DMS153 (cell line): Measurements from ENCODE around the gene PRKCSH.
"Not testable (repeated sequence)": the region's sequence is repeated elsewhere in the genome, so short reads cannot be mapped to it uniquely, and the experiment has no call there.

Experiments
- DNase-seq: peaks from one replicate; lab custom pipeline; 2025; lab: John Stamatoyannopoulos, UW

PRKCSH gene

DNA sequence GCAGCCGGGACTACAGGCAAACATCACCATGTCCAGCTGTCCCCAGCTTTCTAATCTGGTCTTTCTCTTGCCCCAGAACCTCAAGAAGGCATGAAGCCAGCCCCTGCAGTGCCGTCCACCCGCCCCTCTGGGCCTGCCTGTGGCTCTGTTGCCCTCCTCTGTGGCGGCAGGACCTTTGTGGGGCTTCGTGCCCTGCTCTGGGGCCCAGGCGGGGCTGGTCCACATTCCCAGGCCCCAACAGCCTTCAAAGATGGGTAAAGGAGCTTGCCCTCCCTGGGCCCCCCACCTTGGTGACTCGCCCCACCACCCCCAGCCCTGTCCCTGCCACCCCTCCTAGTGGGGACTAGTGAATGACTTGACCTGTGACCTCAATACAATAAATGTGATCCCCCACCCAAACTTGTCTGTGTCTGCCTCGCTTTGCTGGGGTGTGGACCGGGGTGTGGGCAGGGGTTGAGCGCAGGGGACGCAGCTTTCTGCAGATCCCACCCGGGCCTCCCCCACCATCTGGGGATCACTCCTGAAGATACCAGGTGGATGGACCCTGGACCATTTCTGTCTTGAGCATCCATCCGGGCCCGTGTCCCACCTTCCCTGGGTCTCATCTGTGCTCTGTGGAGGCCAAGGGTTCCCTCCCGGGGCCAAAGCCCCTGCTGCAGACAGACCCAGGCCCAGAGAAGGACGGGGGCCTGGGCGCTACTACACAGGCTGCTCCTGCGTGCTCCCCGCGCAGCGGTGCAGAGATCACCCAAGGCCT is 15.3 kb downstream of the PRKCSH start:
- DNase-seq = no peak

DNA sequence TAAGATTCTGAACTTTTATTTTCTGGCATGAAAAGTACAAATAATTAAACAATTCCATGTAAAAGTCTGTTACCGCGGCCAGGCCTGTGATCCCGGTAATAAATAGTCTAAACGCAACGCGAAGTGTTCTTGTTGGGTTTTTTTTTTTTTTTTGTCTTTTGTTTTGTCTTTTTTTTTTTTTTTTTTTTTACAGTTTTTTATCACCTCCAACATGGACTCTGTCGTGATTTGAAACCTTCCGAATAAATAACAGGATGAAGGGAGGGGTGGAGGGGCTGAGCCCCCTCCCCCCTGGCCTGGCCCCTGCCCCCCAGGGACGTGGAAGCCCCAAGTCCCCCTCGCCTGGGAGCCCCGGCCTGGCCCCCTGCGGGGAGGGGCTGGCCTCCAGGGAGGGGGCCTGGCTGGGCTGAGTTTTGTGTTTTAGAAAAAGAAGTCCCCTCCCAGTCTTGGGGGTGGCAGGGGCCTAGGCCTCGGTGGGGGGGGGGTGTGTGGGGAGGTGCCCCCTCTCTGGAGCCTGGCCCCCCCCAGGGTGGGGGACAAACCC is 16.0 kb downstream of the PRKCSH start:
- no peak for DNase-seq

DNA sequence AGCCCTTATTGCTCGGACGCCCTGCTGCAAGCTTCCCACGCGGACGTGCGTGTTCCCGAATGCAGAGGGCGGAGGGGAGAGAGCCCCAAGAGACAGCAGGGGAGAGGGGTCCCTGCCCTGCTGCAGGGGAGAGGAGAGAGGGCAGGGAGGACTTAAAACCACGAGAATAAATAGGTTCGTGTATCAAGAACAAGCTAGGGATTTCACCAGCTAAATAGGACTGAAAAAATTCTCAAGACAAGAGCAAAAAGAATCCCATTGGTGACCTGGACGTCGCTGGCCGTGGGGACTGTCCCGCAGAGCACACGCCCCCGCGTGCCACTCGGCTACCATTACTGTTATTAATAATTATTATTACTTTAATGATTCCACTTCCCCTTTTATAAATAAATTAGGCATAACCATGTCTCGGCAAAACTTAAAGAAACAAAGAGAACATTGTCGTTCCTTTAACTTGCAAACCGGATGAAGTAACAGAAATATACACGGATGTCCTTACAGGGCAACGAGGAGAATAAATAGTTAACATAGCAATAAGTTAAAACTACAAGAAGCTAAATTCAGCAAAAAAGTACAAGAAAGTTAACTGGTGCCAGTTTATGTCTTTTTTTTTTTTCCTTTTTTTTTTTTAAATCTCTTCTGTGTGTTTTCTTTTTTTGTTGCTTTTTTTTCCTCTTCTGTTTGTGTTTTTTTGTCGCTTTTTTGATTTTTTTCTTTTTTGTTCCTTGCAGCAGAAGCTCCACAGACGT is 16.6 kb downstream of the PRKCSH start:
- no peak for DNase-seq

DNA sequence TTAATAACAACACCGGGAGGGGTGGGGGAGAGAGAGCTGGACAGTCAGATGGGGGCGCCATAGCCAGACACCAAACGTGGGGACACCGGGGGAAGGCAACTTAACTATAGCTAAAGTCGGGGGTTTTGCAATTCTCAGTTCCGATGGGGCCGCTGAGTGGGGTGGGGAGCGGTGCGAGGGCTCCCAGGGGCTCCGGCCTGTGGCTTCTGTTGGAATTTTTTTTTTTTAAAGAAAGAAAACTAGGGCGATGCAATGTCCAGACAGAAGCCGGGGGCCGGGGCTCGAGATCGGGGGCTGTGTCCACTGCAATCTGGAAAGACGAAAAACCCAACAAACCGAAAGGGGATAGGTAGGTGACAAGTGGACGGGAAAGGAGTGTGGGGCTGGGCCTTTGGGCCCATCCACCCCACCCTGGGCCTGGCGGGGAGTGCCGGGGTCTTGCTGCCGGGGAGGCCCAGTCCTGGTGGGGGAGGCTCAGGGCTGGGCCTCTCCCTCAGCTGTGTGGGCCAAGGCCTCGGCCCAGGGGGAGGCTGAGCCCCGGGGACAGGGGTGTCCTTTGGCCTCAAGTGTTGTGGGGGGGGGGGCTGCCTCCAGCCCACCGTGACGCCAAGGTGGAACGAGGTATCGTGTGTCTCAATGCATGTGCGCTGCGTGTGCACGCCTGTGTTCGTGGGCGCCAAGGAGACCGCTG is 17.3 kb downstream of the PRKCSH start:
- no peak for DNase-seq

DNA sequence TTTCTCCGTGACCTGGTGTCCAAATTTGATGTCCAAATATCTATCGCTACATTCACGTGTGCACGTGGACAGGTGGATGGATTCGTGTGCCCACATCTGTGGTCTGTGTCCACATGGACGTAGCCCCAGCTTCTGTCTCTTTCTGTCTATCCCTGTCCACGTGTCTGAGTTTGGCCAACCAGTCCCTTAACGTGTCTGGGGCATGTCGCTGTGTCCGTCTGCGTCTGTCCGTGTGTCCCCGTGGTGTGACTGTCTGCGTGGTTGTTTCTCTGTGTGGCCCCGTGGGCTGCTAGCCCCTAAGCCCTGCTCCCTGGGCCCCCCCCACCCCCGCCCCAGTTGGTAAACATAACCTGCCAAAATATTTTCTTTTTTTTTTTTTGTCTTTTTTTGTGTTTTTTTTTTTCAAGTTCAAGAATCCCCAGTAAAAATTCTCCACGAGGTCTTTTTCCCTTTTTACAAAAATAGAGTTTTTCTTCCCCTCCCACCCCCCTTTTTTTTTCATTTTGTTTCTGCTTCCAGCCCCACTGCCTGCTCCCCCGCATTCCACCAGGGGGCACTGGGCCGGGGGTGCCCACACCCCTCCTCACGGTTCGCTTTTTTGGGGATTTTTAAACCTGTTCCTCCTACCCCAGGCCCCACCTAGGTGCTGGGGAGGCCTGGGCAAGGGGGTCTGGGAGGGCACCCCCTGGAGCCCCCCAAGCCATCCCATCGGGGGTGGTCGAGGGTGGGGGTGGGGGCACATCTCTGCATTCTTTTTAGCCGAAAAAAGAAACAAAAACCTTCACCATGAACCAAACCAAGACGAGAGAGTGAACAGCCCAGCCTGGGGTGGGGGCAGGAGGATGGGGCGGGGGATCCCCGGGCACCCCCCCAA is 18.3 kb downstream of the PRKCSH start:
- DNase-seq = no peak

DNA sequence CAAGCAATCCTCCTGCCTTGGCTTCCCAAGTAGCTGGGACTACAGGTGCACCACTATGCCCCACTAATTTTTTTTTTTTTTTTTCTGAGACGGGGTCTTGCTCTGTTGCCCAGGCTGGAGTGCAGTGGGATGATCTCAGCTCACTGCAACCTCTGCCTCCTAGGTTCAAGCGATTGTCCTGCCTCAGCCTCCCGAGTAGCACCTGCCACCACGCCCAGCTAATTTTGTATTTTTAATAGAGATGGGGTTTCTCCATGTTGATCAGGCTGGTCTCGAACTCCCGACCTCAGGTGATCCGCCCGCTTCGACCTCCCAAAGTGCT is 19.8 kb downstream of the PRKCSH start:
- not testable (repeated sequence) for DNase-seq

DNA sequence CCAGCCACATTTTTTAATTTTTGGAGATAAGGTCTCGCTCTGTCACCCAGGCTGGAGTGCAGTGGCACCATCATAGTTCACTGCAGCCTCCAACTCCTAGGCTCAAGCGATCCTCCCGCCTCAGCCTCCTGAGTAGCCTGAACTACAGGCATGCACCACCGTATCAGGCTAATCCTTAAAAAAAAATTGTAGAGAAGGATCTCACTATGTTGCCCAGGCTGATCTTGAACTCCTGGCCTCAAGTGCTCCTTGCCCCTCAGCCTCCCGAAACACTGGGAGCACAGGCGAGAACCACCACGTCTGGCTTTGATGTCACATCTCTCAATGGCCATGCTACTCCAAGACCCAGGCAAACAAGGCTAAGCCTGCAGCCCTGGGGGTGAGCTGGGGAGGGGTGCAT is 21.2 kb downstream of the PRKCSH start:
- DNase-seq = no peak

DNA sequence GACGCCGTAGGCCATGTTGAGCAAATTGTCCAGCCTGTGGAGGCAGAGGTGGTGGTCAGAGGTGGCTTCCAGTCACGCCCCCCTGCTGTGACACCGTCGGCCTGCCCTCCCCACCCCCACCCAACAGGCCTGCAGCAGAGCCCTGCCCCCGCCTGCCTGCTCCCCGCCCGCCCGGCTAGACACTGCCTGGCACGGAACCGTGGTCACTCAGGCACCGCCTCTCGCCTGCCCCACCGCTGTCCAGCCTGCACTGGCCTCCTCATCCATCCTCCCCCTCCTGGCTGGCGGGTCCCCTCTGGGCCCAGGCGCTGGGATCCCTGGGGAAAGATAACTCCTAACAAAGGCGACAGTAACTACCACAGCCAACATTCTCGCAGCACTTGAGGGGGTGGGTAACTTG is 21.7 kb downstream of the PRKCSH start:
- no peak for DNase-seq

DNA sequence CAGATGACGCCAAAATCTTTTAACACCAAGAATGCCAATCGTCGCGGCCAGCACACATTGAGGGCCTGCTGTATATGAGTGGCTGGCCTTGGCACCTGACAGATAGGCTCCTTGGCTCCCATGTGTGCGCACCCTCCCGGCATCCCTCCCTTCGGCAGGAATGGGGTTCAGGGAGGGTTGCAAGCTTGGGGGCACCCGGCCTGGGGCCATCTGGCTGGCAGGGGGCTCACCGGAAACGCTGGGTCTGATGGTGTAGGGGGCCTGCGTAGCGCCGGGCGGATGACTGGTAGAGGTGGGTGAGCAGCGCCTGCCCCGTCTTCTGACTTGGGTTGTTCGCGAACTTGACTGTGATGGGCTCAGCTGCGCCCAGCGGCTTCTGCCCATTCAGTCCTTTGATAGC is 22.4 kb downstream of the PRKCSH start:
- no peak for DNase-seq

DNA sequence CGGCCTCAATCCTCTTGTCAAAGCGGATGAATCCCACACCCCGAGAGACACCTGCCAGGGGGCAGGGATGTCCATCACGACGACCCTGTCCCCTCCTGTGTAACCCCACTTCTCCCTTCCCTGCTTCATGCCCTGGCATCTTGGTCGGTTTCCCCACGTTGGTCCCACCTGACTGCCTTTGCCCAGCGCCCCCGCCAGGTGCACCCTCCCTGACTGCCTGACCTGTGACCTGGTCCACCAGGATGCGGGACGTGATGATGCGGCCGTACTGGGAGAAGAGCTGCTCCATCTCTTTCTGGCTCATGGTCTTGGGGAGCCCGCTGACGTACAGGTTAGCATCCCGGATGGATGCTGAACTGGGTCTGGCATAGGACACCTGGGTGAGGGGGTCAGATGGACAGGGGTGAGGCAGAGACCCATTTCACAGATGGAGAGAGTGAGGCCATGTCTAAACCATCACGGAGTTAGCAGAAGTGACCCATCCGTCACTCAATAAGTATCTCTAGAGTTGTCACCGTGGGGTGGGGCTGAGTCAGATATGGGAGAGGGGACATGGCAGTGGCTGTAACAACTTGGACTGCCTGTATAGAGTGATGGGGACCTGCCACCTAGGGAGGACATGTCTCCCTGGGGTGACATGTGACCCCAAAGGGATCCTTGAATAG is 22.9 kb downstream of the PRKCSH start:
- DNase-seq = no peak

DNA sequence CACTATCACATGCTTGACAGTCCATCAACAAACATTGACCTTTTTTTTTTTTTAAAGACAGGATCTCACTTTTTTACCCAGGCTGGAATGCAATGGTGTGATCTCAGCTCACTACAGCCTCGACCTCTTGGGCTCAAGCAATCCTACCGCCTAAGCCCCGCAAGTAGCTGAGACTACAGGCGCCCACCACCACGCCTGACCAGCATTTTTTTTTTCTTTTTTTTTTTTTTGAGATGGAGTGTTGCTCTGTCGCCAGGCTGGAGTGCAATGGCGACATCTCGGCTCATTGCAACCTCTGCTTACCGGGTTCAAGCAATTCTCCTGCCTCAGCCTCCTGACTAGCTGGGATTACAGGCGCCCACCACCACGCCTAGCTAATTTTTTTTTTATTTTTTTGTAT is 23.5 kb downstream of the PRKCSH start:
- DNase-seq = not testable (repeated sequence)

DNA sequence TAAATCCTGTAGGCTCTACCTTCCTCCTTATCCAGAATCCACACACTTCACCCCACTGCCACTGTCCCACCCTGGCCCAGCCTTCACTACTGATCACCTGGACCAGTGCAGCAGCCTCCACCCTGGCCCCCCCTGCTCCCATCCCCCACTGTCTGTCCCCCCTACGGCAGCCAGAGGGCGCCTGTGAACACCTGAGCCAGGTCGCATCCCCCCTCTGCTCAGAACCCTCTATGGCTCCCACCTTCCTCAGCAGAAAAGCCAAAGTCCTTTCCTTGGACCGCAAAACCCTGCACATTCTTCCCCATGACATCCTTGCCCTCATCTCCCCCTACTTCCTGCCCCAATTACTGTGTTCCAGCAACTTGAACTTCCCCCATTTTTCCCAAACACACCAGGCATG is 24.8 kb downstream of the PRKCSH start:
- no peak for DNase-seq

DNA sequence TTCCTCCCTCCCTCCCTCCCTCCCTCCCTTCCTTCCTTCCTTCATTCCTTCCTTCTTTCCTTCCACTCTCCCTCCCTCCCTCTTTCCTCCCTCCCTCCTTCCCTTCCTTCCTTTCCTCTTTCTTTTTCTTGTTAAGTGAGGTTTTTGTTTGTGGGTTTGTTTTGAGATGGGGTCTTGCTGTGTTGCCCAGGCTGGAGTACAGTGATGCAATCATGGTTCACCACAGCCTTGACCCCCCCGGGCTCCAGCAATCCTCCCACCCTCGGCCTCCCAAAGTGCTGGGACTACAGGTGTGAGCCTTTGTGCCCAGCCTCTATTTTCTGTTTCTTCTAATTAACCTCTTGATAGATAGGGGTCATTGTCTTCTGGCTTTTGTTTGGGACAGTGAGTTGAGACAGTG is 26.0 kb downstream of the PRKCSH start:
- no peak for DNase-seq

DNA sequence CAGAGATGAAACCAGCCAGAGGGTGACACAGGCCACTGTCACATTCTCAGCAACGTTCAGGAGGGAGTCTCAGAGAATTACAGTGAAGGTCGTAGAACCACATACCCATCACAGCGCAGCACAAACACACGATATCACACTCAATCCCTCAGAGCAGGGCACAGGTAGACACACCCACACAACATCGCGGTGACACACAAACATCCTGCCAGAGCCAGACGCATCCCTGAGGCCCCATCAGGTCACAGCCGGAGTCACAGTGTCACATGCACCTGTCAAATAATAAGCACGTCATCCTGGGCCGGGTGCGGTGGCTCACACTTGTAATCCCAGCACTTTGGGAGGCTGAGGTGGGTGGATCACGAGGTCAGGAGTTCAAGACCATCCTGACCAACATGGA is 28.0 kb downstream of the PRKCSH start:
- no peak for DNase-seq

DNA sequence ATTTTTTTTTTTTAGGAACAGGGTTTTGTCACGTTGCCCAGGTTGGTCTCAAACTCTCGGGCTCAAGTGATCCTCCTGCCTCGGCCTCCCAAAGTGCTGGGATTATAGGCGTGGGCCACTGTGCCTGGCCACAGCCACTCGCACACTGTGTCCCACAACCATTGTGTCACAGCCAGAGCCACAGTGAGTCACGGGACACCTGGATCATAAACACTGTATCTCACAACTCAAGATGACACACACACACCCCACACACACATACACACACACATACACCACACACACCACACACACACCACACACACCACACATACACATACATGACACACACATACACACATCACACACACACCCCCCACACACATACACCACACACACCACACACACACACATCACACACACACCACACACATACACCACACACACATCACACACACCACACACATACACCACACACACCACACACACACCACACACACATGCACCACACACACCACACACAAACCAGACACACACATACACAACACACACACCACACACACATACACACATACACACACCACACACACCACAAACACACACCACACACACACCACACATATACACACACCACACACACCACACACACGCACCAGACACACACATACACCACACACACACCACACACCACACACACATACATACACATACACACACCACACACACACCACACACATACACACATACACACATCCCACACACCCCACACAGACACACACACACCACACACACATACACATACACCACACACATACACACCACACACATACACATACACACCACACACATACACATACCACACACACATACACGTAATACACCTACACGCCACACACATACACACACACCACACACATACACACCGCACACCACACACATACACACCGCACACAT is 29.2 kb downstream of the PRKCSH start:
- no peak for DNase-seq

DNA sequence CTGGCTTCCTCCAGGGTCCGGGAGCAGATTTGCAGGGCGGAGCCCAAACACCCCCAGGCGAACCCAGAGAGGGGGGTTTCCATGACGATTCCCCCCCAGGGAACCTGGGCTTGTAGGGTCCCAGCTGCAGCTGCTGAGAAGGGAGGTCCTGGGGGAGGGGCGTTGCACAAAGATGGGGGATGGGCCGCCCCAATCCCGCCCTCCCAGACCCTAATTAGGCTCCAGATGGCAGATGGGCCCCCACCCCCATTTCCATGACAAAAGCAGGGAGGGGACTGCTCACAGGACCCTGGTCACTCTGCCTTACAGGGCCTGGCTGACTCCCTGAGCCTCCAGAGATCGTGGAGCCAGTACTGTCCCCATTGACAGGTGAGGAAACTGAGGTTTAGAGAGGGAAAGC is 30.2 kb downstream of the PRKCSH start:
- no peak for DNase-seq

DNA sequence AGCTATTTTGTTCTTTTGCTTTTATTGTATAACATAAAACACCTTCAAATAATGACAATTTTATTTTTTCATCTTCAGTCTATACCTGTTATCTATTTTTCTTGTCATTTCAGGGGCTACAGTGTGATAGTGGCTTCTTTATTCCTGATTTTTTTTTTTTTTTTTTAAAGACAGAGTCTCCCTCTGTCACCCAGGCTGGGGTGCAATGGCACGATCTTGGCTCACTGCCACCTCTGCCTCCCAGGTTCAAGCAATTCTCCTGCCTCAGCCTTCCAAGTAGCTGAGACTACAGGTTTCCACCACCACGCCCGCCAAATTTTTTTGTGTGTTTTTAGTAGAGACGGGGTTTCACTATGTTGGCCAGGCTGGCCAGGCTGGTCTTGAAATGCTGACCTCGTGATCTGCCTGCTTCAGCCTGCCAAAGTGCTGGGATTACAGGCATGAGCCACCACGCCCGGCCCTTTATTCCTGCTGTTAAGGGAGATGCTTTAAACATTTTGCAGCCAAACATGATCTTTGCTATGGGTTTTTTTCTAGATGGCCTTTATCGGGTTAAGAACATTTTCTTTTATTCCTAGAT is 32.9 kb downstream of the PRKCSH start:
- not testable (repeated sequence) for DNase-seq

DNA sequence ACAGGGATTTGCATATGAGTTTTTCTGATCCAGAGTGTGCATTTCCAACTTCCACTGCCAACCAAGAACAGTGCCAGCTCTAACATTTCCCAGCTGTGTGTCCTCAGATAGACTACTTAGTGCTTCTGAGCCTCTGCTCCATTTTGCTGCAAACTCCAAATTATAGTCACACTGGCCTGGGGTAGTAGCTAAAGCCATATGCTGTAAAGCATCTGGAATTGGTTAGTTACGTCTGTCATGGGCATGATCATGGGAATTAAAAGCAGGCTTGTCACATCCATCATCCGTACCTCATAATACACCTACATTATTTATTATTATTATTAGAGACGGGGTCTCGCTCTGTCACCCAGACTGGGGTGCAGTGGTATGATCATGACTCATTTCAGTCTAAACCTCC is 38.3 kb downstream of the PRKCSH start:
- DNase-seq = no peak

DNA sequence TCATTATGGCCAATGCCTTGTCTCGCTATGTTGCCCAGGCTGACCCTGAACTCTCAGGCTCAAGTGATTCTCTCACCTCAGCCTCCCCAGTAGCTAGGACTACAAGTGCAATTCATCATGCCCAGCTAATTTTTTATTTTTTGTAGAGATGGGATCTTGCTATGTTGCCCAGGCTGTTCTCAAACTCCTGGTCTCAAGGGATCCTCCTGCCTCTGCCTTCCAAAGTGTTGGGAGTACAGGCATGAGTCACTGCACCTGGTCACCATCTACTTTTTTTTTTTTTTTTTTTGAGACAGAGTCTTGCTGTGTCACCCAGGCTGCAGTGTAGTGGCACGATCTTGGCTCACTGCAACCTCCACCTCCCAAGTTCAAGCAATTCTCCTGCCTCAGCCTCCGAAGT is 39.9 kb downstream of the PRKCSH start:
- not testable (repeated sequence) for DNase-seq

DNA sequence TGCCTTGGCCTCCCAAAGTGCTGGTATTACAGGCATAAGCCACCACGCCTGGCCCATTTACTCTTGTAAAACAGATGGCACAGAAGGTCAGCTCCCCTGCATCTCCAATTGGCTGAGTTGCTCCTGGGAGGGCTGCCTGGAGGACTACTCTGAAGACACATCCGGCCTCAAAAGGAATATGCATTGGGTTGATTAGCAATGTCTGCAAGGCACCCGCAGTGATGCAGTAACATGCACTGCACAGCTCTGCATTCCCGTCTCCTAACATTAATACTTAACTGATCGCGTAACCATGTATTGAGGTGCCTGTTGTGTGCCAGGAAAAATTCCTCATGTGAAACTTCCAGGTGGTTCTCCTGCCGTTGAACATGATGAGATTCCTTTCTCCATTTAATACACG is 40.4 kb downstream of the PRKCSH start:
- no peak for DNase-seq
